Measurements from ENCODE around the gene PLEKHG2.

DNA sequence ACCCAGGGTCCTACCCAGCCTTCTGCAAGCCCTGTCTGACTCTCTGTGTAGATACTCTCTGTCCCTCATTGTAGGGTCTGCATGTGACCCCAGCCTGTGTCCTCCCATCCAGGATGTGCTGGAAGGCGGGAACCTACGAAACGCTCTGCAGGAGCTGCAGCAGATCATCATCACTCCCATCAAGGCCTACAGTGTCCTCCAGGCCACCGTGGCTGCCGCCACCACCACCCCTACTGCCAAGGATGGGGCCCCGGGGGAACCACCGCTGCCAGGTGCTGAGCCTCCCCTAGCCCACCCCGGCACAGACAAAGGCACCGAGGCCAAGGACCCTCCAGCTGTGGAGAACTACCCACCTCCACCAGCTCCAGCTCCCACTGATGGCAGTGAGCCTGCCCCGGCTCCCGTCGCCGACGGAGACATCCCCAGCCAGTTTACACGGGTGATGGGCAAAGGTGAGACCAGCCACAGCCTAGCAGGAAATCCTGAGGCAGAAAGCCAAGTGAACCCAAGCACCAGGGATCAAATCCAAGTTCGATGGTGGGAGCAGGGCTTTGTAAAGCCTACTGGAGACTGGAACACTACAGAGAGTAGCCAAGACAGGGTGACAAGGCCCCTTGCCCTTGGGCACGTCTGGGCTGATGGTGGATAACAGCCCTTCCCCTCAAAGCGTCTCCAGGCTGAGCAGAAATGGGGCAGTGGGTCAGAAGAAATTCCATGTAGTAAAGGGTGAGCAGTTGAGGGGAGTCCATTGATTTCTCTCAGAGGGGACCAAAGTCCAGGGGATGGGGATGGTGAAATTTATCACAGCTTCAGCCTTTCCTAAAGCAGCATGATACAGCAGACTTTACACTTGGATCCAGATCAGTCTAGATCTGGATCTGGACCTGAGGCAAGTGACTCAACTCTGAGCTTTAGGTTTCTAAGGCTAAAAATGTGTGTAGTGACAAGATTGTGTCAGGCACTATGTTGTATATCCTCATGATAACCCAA lies 34.8 kb upstream of the PLEKHG2 start:
- TF ChIP-seq, protein P1, sequence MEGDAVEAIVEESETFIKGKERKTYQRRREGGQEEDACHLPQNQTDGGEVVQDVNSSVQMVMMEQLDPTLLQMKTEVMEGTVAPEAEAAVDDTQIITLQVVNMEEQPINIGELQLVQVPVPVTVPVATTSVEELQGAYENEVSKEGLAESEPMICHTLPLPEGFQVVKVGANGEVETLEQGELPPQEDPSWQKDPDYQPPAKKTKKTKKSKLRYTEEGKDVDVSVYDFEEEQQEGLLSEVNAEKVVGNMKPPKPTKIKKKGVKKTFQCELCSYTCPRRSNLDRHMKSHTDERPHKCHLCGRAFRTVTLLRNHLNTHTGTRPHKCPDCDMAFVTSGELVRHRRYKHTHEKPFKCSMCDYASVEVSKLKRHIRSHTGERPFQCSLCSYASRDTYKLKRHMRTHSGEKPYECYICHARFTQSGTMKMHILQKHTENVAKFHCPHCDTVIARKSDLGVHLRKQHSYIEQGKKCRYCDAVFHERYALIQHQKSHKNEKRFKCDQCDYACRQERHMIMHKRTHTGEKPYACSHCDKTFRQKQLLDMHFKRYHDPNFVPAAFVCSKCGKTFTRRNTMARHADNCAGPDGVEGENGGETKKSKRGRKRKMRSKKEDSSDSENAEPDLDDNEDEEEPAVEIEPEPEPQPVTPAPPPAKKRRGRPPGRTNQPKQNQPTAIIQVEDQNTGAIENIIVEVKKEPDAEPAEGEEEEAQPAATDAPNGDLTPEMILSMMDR (IDR thresholded peaks at IDR 0.05 in 8 of 11, conservative IDR thresholded peaks at IDR 0.05 in 3 of 11), result no peak
- TF ChIP-seq POLR2AphosphoS5 (IDR thresholded peaks at IDR 0.05), result peak in 1 of 3 donors; percentile 28
- TF ChIP-seq POLR2A (IDR thresholded peaks at IDR 0.05), result no peak

All from spleen (tissue), 7 donors.